H54 (cell line): ENCODE measurements around the gene RNF20.

Experiments used
- DNase-seq: peaks from one replicate; pipeline ENCODE4 v3.0.0; 2011; ENCODE audit warnings: low spot score, mixed read lengths; ENCODE audit not compliant: insufficient read length
- FAIRE-seq: peaks from 3 replicates; lab custom pipeline; 2011; peaks lifted over from hg19 to GRCh38; lab: Jason Lieb, UNC
- POLR2A ChIP-seq: IDR thresholded peaks from 2 replicates; pipeline ENCODE4 v1.6.1; 2011; ENCODE audit warnings: low read depth, mild to moderate bottlenecking, low read length

The RNF20 gene, protein sequence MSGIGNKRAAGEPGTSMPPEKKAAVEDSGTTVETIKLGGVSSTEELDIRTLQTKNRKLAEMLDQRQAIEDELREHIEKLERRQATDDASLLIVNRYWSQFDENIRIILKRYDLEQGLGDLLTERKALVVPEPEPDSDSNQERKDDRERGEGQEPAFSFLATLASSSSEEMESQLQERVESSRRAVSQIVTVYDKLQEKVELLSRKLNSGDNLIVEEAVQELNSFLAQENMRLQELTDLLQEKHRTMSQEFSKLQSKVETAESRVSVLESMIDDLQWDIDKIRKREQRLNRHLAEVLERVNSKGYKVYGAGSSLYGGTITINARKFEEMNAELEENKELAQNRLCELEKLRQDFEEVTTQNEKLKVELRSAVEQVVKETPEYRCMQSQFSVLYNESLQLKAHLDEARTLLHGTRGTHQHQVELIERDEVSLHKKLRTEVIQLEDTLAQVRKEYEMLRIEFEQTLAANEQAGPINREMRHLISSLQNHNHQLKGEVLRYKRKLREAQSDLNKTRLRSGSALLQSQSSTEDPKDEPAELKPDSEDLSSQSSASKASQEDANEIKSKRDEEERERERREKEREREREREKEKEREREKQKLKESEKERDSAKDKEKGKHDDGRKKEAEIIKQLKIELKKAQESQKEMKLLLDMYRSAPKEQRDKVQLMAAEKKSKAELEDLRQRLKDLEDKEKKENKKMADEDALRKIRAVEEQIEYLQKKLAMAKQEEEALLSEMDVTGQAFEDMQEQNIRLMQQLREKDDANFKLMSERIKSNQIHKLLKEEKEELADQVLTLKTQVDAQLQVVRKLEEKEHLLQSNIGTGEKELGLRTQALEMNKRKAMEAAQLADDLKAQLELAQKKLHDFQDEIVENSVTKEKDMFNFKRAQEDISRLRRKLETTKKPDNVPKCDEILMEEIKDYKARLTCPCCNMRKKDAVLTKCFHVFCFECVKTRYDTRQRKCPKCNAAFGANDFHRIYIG

GRCh38 chr9:101533334-101534204 lies at the start of gene RNF20:
Gene RNF20 (plus strand): TSS chr9:101533853. CDS start chr9:101535424, 1,571 bp downstream.
- DNase-seq (peak; percentile 94), FAIRE-seq (peak; percentile 93)
- peak; percentile 52; the same call in 1 of the 2 replicates for TF ChIP-seq POLR2A

GRCh38 chr9:101484046-101484445 lies 49.6 kb upstream of the RNF20 start:
- FAIRE-seq (no peak), DNase-seq (no peak)
- TF ChIP-seq POLR2A, result no peak

- FAIRE-seq, result no peak
- no peak for TF ChIP-seq POLR2A
- DNase-seq, result no peak
Measured at GRCh38 chr9:101485924-101486692, 47.5 kb upstream of the RNF20 start.

GRCh38 chr9:101486693-101487442 lies 46.8 kb upstream of the RNF20 start:
- FAIRE-seq (no peak), DNase-seq (no peak)
- TF ChIP-seq POLR2A, result no peak; the same call in 1 of the 2 replicates

DNA sequence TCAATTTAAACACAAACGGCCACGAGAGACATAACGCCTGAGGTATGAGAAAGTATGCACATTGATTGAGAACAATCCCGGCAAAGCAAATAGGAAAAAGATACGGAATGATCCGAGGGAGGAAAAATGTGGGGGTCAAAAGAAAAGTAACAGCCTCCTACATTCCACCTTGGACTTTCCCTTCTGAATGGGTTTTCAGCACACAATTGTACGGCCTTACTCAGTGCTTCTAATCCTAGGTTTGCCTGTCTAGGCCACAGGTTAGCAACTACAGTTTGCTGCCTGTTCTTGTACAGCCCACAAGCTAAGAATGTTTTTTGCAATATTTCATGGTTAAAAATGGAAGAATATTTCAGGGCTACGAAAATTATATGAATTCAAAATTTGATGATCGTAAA lies 46.2 kb upstream of the RNF20 start:
- TF ChIP-seq POLR2A, result no peak
- FAIRE-seq (no peak), DNase-seq (no peak)

DNA sequence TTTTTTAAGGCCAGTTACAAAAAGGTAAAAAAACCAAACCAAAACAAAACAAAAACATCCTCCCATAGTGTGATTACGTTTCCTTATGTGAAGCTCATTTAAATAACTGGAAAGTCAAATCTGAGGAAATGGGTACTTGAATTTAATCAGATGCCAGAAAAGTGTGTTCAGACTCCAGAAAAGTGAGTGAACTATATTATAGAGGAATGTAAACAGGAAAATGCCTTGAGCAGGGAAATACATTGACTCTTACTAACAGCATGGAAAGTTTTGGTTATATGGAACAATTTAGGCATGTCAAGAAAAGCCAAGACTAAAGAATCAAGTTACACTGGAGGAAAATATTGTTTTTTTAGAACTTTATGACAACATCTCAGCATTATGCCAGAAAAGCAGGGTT lies 37.8 kb upstream of the RNF20 start:
- no peak for DNase-seq
- no peak for TF ChIP-seq POLR2A
- FAIRE-seq, result peak; percentile 96

- TF ChIP-seq POLR2A, result no peak
- DNase-seq (no peak), FAIRE-seq (peak; percentile 11)
Measured at GRCh38 chr9:101498323-101498722, 35.3 kb upstream of the RNF20 start.

- FAIRE-seq (no peak), DNase-seq (no peak)
- no peak for TF ChIP-seq POLR2A
Measured at GRCh38 chr9:101504188-101504587, 29.5 kb upstream of the RNF20 start.

DNA sequence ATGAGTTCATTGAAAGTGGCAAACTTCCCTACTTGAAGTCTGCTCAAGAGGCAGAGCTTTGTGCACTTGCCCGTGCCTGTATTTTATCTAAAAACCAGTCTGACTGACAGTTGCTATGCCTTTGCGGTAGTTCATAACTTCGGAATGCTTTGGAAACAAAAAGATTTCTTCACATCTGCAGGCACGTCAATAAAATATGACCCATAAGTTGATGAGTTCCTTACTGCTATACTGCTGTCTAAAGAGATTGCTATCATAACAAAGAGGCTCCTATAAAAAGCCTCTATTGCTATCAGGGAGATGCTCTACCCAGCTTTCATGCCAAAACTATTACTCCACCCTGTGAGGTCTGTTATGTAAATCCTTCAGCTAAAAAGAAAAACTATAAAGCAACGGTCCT lies 25.4 kb upstream of the RNF20 start:
- TF ChIP-seq POLR2A, result no peak
- DNase-seq (no peak), FAIRE-seq (no peak)

DNA sequence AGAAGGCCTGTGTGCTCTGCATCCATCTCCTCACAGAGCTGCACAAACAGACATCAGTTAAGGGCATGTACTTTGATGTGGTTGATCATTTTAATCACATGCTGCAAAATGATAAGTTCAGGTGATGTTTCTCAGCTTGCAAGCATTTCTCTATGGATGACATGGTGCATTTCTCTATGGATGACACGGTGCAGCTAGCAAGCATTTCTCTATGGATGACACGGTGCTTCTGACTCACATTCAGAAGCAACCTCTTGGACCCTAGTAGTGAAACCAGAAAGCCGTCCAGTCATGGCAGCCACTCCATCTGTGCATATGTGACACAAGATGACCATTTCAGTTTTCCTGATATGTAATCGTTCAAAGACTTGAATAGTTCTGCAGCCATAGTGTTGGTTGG lies 24.1 kb upstream of the RNF20 start:
- TF ChIP-seq POLR2A, result no peak
- DNase-seq, result no peak
- no peak for FAIRE-seq

- FAIRE-seq (no peak), DNase-seq (no peak)
Measured at GRCh38 chr9:101510459-101510858, 23.2 kb upstream of the RNF20 start.

GRCh38 chr9:101511009-101511408 lies 22.6 kb upstream of the RNF20 start:
- no peak for FAIRE-seq
- no peak for TF ChIP-seq POLR2A
- no peak for DNase-seq

More at GRCh38 chr9:101510459-101510858, 23.2 kb upstream of the RNF20 start:
- TF ChIP-seq POLR2A, result no peak

DNA sequence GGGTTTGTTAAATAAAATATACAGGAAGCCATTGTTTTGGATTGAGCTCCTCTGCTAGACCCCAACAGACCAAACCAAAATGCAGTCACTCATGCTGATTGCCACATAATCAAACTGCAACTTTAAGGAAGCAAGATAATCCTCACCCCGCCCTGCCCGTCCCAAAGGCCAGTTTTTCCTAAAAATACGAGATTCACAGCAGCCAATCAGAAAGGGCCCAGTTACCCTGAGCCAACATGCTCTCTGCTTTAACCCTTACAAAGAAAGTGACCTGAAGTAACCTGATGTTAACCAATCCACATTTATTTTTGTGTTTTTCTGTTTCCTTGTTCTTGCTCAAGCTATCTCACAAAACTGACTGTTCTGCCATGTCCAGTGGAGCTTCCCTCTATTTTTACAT lies 21.5 kb upstream of the RNF20 start:
- DNase-seq (no peak), FAIRE-seq (no peak)
- TF ChIP-seq POLR2A, result no peak
